Right lobe of liver (tissue), 4 donors: Measurements from ENCODE around the gene CFAP20DC.

Experiments
- POLR2A ChIP-seq: fragments of 450-650 bp; IDR thresholded peaks from one replicate; pipeline ENCODE4 v1.6.1; 2017; ENCODE audit warnings: antibody characterized with exemption, mild to moderate bottlenecking
- TF ChIP-seq, protein P1 (sequence below), 4 donors: fragments of 200-600 bp in 3 of 4; fragments of 450-650 bp in 1 of 4; IDR thresholded peaks; one replicate each; pipeline versions ENCODE4 v1.5.1 to v1.8.0; 2016 to 2022; ENCODE audit warnings: antibody characterized with exemption in 4 of 4, mild to moderate bottlenecking in 2 of 4
- donor health status: DM: no; HTN: no; CAD: no.
- donor health status: DM: no; HTN: no; CAD: no.
- donor health status: DM: no; HTN: yes; CAD: no.

- TF ChIP-seq, protein P1, sequence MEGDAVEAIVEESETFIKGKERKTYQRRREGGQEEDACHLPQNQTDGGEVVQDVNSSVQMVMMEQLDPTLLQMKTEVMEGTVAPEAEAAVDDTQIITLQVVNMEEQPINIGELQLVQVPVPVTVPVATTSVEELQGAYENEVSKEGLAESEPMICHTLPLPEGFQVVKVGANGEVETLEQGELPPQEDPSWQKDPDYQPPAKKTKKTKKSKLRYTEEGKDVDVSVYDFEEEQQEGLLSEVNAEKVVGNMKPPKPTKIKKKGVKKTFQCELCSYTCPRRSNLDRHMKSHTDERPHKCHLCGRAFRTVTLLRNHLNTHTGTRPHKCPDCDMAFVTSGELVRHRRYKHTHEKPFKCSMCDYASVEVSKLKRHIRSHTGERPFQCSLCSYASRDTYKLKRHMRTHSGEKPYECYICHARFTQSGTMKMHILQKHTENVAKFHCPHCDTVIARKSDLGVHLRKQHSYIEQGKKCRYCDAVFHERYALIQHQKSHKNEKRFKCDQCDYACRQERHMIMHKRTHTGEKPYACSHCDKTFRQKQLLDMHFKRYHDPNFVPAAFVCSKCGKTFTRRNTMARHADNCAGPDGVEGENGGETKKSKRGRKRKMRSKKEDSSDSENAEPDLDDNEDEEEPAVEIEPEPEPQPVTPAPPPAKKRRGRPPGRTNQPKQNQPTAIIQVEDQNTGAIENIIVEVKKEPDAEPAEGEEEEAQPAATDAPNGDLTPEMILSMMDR (IDR thresholded peaks at IDR 0.05), result no peak
- no peak for TF ChIP-seq POLR2A
Observed at GRCh38 chr3:59027607-59028006, 22.2 kb downstream of the CFAP20DC start.
